Stomach (tissue), 9 donors: ENCODE results near the gene SIRPD. TPM values are rescaled to one million over a fixed set of nuclear protein-coding genes. Genes with fewer than 3 reads are reported as not detected.

Experiments
- DNase-seq, 2 donors: peaks; one replicate each; pipeline versions ENCODE4 v3.0.0 to v3.0.0-alpha.2; 2013 to 2019
- H3K27ac ChIP-seq, 5 donors: fragments of 200-600 bp in 4 of 5; sonication (generic) in 4 of 5; one replicate each; pipeline ENCODE4 v1.5.1; 2013 to 2019; ENCODE audit warnings: mild to moderate bottlenecking in 1 of 5, moderate library complexity in 1 of 5
- H3K27me3 ChIP-seq, 3 donors: fragments of 200-600 bp; sonication (generic); one replicate each; pipeline ENCODE4 v1.5.1; 2017 to 2019; ENCODE audit warnings: mixed run types in 1 of 3
- H3K36me3 ChIP-seq, 4 donors: fragments of 200-600 bp; sonication (generic); 1 replicate in 3 of 4; 2 replicates in 1 of 4; pipeline ENCODE4 v1.5.1; 2016 to 2019
- H3K4me1 ChIP-seq, 4 donors: fragments of 200-600 bp; sonication (generic); one replicate each; pipeline ENCODE4 v1.5.1; 2016 to 2019
- H3K4me3 ChIP-seq, 4 donors: fragments of 200-600 bp; sonication (generic) in 3 of 4; one replicate each; pipeline ENCODE4 v1.5.1; 2016 to 2019; ENCODE audit warnings: mild to moderate bottlenecking in 1 of 4
- H3K9me3 ChIP-seq, 4 donors: fragments of 200-600 bp; sonication (generic); one replicate each; pipeline ENCODE4 v1.5.1; 2016 to 2019
- CTCF ChIP-seq, 7 experiments: fragments of 450-650 bp in 4 of 7; fragments of 200-600 bp in 3 of 7; sonication (generic) in 3 of 7; IDR thresholded peaks; one replicate each; pipeline ENCODE4 v1.5.1; 2016 to 2019; ENCODE audit warnings: antibody characterized with exemption in 7 of 7, control low read depth in 2 of 7, mild to moderate bottlenecking in 1 of 7
- EP300 ChIP-seq: sonication (generic); formaldehyde crosslinking; IDR thresholded peaks from one replicate; pipeline ENCODE4 v1.6.1; 2017; ENCODE audit warnings: antibody characterized with exemption
- POLR2A ChIP-seq, 4 donors: fragments of 450-650 bp; IDR thresholded peaks; one replicate each; pipeline ENCODE4 v1.6.1; 2016; ENCODE audit warnings: antibody characterized with exemption in 4 of 4, control low read depth in 2 of 4, mild to moderate bottlenecking in 1 of 4, moderate library complexity in 1 of 4
- POLR2AphosphoS5 ChIP-seq, 3 donors: sonication (generic); formaldehyde crosslinking; IDR thresholded peaks; one replicate each; pipeline ENCODE4 v1.6.1; 2016; ENCODE audit warnings: antibody characterized with exemption in 3 of 3
- WGBS, 5 donors: extraction: QIAGEN DNeasy Blood & Tissue Kit in 3 of 5; methylation state at CpG; one replicate each; pipeline versions ENCODE4 v1.1.5 to v1.1.7; 2013 to 2018; 5-methylcytosine and 5-hydroxymethylcytosine counted together
- intact Hi-C: fragments of 100-400 bp; cut with DNase I; formaldehyde crosslinking; loops from one replicate; pipeline ENCODE4 v1.15.1; 2023; ENCODE audit warnings: low total_unique reads
- polyA plus RNA-seq, 3 donors: library from polyadenylated mRNA; stranded (reverse); fragments of 200-250 nt; gene quantifications; one replicate each; pipeline ENCODE4 v1.2.3, GENCODE V29; 2013
- total RNA-seq, 5 donors: library from RNA; depleted of rRNA; stranded (reverse); fragments of >200 nt; gene quantifications; one replicate each; pipeline versions ENCODE4 v1.1.0 to v1.2.3, GENCODE V29; 2014 to 2016
- donor health status: healthy with polysubstance abuse.
- donor health status: Bipolar disorder and iron deficiency.
- donor health status: healthy.

The SIRPD gene
- total and polyA plus RNA-seq, 8 donors: 0.45 TPM; not detected in 7

- Histone ChIP-seq H3K27me3 (peaks cover 0 to 9% (median 0%) of the 10 kb centered on the region in 3 donors), H3K27ac (peak overlapping the region in 1 of 5 donors; percentile 25), H3K4me1 (no peaks in the 10 kb centered on the region), H3K36me3 (no peaks in the 10 kb centered on the region), H3K4me3 (no peak overlapping the region), H3K9me3 (no peaks in the 10 kb centered on the region)
- TF ChIP-seq POLR2AphosphoS5 (IDR thresholded peaks at IDR 0.05): no peak
- TF ChIP-seq CTCF (IDR thresholded peaks at IDR 0.05): no peak
- no peak for TF ChIP-seq EP300
- TF ChIP-seq POLR2A (IDR thresholded peaks at IDR 0.05): no peak
- intact Hi-C loops: no loop called here
- DNase-seq: peak in 1 of 2 donors; percentile 27
- 68 to 76% (median 72%) methylated on average over 7 of the region's 7 CpGs for WGBS, 5 donors
These were observed 11.9 kb upstream of the SIRPD start for GRCh38 chr20:1569415-1569881.

- DNase-seq: no peak
- TF ChIP-seq EP300 (no peak), CTCF (IDR thresholded peaks at IDR 0.05) (no peak), POLR2A (IDR thresholded peaks at IDR 0.05) (no peak), POLR2AphosphoS5 (IDR thresholded peaks at IDR 0.05) (no peak)
- Histone ChIP-seq H3K4me1 (no peaks in the 10 kb centered on the region), H3K27me3 (peaks cover 0 to 12% (median 0%) of the 10 kb centered on the region in 3 donors), H3K27ac (no peak overlapping the region), H3K36me3 (no peaks in the 10 kb centered on the region), H3K4me3 (no peak overlapping the region), H3K9me3 (no peaks in the 10 kb centered on the region)
- 67 to 85% (median 81%) methylated on average over 1 of the region's 1 CpG for WGBS, 5 donors
- intact Hi-C loops: no loop called here
These were observed 10.6 kb upstream of the SIRPD start for GRCh38 chr20:1568163-1568490.

- Histone ChIP-seq H3K9me3 (no peaks in the 10 kb centered on the region), H3K27me3 (peaks cover 0 to 17% (median 0%) of the 10 kb centered on the region in 3 donors)
- intact Hi-C loops: no loop called here
These were observed 10.1 kb upstream of the SIRPD start for GRCh38 chr20:1567392-1568162.

GRCh38 chr20:1566701-1567100, 9.2 kb upstream of the SIRPD start:
- Histone ChIP-seq H3K4me3 (no peak overlapping the region), H3K4me1 (no peaks in the 10 kb centered on the region), H3K27me3 (peaks cover 0 to 17% (median 0%) of the 10 kb centered on the region in 3 donors), H3K36me3 (no peaks in the 10 kb centered on the region), H3K9me3 (no peaks in the 10 kb centered on the region), H3K27ac (no peak overlapping the region)
- no peak for DNase-seq
- intact Hi-C loops: no loop called here
- 70 to 80% (median 73%) methylated on average over 2 of the region's 2 CpGs for WGBS, 5 donors
- TF ChIP-seq POLR2AphosphoS5 (IDR thresholded peaks at IDR 0.05) (no peak), CTCF (IDR thresholded peaks at IDR 0.05) (no peak), POLR2A (IDR thresholded peaks at IDR 0.05) (no peak), EP300 (no peak)

More at GRCh38 chr20:1567392-1568162, 10.1 kb upstream of the SIRPD start:
- Histone ChIP-seq H3K4me1 (no peaks in the 10 kb centered on the region), H3K4me3 (no peak overlapping the region), H3K36me3 (no peaks in the 10 kb centered on the region), H3K27ac (no peak overlapping the region)
- no peak for DNase-seq
- 68 to 84% (median 78%) methylated on average over 6 of the region's 6 CpGs for WGBS, 5 donors
- TF ChIP-seq POLR2A (IDR thresholded peaks at IDR 0.05): no peak
- no peak for TF ChIP-seq EP300
- TF ChIP-seq CTCF (IDR thresholded peaks at IDR 0.05): no peak
- TF ChIP-seq POLR2AphosphoS5 (IDR thresholded peaks at IDR 0.05): no peak
